Measurements from ENCODE around the gene KERA. TPM values are rescaled to one million over a fixed set of nuclear protein-coding genes. Genes with fewer than 3 reads are reported as not detected.

The KERA gene
- total RNA-seq, 4 donors from 2014 or later, result not detected

GRCh38 chr12:91017043-91017442, 40.8 kb downstream of the KERA start:
- WGBS, result 82% methylated on average over 1 of the region's 1 CpG
- DNase-seq (ENCODE audit: extremely low spot score), result no peak
- H3K4me1 ChIP-seq, result peaks cover 0 to 14% (median 2%) of the 10 kb centered on the region in 4 donors
- no peak for TF ChIP-seq POLR2AphosphoS5 (IDR thresholded peaks at IDR 0.05)
- no peak for TF ChIP-seq CTCF (IDR thresholded peaks at IDR 0.05)
- no peak for TF ChIP-seq EP300 (IDR thresholded peaks at IDR 0.05)
- no peak for TF ChIP-seq POLR2A (IDR thresholded peaks at IDR 0.05; ENCODE audit: low read depth)
- H3K27ac ChIP-seq (replicated peaks in 1 of 4), result no peak overlapping the region
- H3K9me3 ChIP-seq, result no peaks in the 10 kb centered on the region
- no peak overlapping the region for H3K4me3 ChIP-seq
- intact Hi-C loops (cut with DNase I), result no loop called here
- no peaks in the 10 kb centered on the region for H3K27me3 ChIP-seq
- H3K36me3 ChIP-seq, result no peaks in the 10 kb centered on the region

GRCh38 chr12:91009319-91009950, 48.4 kb downstream of the KERA start:
- Histone ChIP-seq H3K36me3 (no peaks in the 10 kb centered on the region), H3K4me3 (no peak overlapping the region), H3K4me1 (no peaks in the 10 kb centered on the region), H3K27me3 (no peaks in the 10 kb centered on the region), H3K9me3 (no peaks in the 10 kb centered on the region), H3K27ac (replicated peaks in 1 of 4) (no peak overlapping the region)
- DNase-seq (ENCODE audit: extremely low spot score), result no peak
- intact Hi-C loops (cut with DNase I), result no loop called here
- WGBS, result 78% methylated on average over 1 of the region's 1 CpG
- TF ChIP-seq POLR2AphosphoS5 (IDR thresholded peaks at IDR 0.05) (no peak), EP300 (IDR thresholded peaks at IDR 0.05) (no peak), CTCF (IDR thresholded peaks at IDR 0.05) (no peak), POLR2A (IDR thresholded peaks at IDR 0.05; ENCODE audit: low read depth) (no peak)

GRCh38 chr12:91007531-91008290, 50.1 kb downstream of the KERA start:
- H3K27ac ChIP-seq (replicated peaks in 1 of 4), result no peak overlapping the region
- DNase-seq (ENCODE audit: extremely low spot score), result no peak
- no peaks in the 10 kb centered on the region for H3K27me3 ChIP-seq
- H3K36me3 ChIP-seq, result no peaks in the 10 kb centered on the region
- intact Hi-C loops (cut with DNase I), result no loop called here
- H3K9me3 ChIP-seq, result no peaks in the 10 kb centered on the region
- WGBS, result 87% methylated on average over 2 of the region's 2 CpGs
- TF ChIP-seq POLR2AphosphoS5 (IDR thresholded peaks at IDR 0.05) (no peak), CTCF (IDR thresholded peaks at IDR 0.05) (no peak), POLR2A (IDR thresholded peaks at IDR 0.05; ENCODE audit: low read depth) (no peak), EP300 (IDR thresholded peaks at IDR 0.05) (no peak)
- H3K4me1 ChIP-seq, result no peaks in the 10 kb centered on the region
- no peak overlapping the region for H3K4me3 ChIP-seq

- no peak within 1 kb of the TSS for H3K27ac ChIP-seq (replicated peaks in 1 of 4)
- no peaks in the 10 kb centered on the region for H3K9me3 ChIP-seq
- no peak for DNase-seq (ENCODE audit: extremely low spot score)
- TF ChIP-seq POLR2AphosphoS5 (IDR thresholded peaks at IDR 0.05) (no peak), POLR2A (IDR thresholded peaks at IDR 0.05; ENCODE audit: low read depth) (no peak), EP300 (IDR thresholded peaks at IDR 0.05) (no peak), CTCF (IDR thresholded peaks at IDR 0.05) (no peak)
- H3K36me3 ChIP-seq, result no peaks in the 10 kb centered on the region
- intact Hi-C loops (cut with DNase I), result no loop called here
- H3K4me3 ChIP-seq, result no peak within 1 kb of the TSS
- H3K4me1 ChIP-seq, result no peaks in the 10 kb centered on the region
- H3K27me3 ChIP-seq, result no peaks in the 10 kb centered on the region
Observed at GRCh38 chr12:91004872-91005271, 53.0 kb downstream of the KERA start, which contains the start of gene EPYC. EPYC (minus strand) TSS chr12:91004972; CDS start chr12:91002565, 2,407 bp downstream.

Measured in esophagus muscularis mucosa (tissue), 4 donors.